Ectodermal cell (in vitro differentiated cells): ENCODE results near the gene PROM2.

Experiments used
- H3K27ac ChIP-seq: 2 replicates; pipeline ENCODE4 v1.7.0; 2013; ENCODE audit warnings: mild to moderate bottlenecking, low read depth, low read length; ENCODE audit not compliant: insufficient read depth, poor library complexity, severe bottlenecking
- H3K27me3 ChIP-seq: 2 replicates; pipeline ENCODE4 v1.7.0; 2013; ENCODE audit warnings: mild to moderate bottlenecking, low read length; ENCODE audit not compliant: insufficient read depth, control insufficient read depth, poor library complexity, severe bottlenecking
- H3K36me3 ChIP-seq: one replicate; pipeline ENCODE4 v1.7.0; 2013; ENCODE audit warnings: low read length; ENCODE audit not compliant: control insufficient read depth, insufficient read depth
- H3K4me1 ChIP-seq: one replicate; pipeline ENCODE4 v1.7.0; 2013; ENCODE audit warnings: low read length; ENCODE audit not compliant: control insufficient read depth, insufficient read depth
- H3K4me3 ChIP-seq: 2 replicates; pipeline ENCODE4 v1.7.0; 2013; ENCODE audit warnings: low read depth, low read length, control low read depth; ENCODE audit not compliant: insufficient read depth
- H3K9me3 ChIP-seq: 2 replicates; pipeline ENCODE4 v1.7.0; 2013; ENCODE audit warnings: mild to moderate bottlenecking, low read length, moderate library complexity; ENCODE audit not compliant: control insufficient read depth
- WGBS, 2 experiments: methylation state at CpG; one replicate each; pipeline ENCODE4 v1.1.7; 2013; ENCODE audit warnings: missing lambda C conversion rate in 2 of 2; 5-methylcytosine and 5-hydroxymethylcytosine counted together

The PROM2 gene

DNA sequence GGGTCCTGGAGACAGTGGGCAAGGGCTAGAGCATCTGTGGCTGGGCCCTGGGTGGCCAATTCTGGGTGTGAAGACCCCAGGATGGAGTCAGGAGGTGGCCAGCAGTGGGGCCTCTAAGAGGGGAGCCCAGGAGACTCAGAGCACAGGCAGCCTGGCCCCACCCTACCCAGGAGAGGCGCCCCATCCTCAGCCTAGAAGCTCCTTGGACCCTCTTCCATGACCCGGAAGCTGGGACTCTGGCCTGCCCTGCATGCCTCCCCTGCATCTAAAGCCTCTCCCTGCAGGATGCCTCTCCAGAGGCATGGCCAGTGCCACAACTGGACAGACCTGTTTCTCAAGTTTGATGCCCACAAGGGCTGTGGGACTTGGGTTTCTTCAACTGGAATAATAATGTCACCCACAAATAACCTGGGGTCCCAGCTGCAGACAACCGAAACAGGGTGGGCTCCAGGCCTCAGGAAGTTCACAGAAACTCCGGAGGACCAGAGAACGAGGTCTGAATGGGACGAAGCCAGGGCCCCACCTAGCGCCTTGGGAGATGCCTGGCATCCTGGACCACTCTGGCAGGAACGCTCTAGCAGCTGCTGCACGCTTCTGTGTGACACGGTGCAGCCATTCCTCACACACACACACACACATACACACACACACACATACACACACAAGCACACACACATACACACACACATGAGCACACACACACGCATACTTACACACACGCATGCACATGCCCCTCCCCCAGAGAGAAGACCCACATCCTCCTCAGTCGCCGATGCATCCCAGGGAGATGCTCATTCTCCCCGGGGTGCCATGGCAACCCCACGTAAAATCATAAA lies 39.3 kb downstream of the PROM2 start:
- Histone ChIP-seq H3K36me3 (no peaks in the 10 kb centered on the region), H3K9me3 (no peaks in the 10 kb centered on the region), H3K4me3 (no peak overlapping the region), H3K27me3 (no peaks in the 10 kb centered on the region), H3K27ac (no peak overlapping the region), H3K4me1 (peaks cover 12% of the 10 kb centered on the region)
- 93% methylated on average over 16 of the region's 16 CpGs for WGBS, 2 experiments

DNA sequence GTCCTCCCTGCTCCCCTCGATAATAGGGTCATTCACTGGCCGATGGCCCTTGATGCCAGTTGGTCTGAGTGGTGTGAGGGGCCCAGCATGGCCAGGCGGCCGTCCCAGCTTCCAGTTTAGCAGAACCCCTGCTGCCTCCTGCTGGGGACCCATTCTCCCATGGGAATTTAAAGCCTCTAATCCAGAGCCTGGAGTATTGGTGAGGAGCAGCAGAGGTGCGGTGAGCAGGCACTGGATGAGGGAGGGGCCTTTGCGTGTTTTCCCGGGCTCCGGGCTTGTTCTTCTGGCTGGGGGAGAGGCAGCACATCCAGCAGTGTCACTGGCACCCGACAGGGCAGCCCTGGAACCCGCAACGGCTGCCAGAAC lies 40.3 kb downstream of the PROM2 start:
- 84 to 89% methylated on average over 11 of the region's 11 CpGs for WGBS, 2 experiments
- no peaks in the 10 kb centered on the region for H3K9me3 ChIP-seq
- no peak overlapping the region for H3K4me3 ChIP-seq
- H3K27ac ChIP-seq = no peak overlapping the region
- no peaks in the 10 kb centered on the region for H3K27me3 ChIP-seq
- H3K4me1 ChIP-seq = peaks cover 12% of the 10 kb centered on the region
- H3K36me3 ChIP-seq = no peaks in the 10 kb centered on the region

DNA sequence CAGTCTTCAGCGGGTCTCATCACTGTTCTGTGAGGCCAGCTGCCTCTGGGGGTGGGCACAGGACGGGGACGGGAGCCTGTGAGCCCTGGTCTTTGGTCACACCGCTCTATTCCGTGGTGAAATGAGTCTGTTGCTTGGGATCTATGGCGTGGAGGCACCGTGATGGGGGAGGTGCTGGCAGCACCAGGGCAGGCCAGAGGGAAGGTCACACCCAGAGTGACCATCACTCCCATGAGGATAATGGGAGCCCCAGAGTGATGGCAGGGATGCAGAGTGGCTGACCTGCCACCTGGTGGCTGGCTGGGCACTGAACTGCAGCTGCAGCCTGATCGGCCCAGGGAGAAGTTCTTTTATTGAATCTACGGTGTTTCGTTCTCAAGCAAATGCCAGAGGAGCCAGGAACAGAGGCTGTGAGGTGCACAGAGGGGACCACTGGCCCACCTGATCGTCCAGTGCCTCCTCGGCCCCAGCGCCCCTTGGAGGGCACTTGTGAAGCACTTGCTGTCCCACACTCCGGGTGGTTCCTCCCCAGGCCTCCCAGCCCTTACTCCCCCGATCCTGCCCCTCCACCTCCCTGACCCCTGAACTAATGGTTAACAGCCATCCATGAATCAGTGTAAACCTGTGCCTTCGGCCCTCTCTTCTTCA lies 40.8 kb downstream of the PROM2 start:
- Histone ChIP-seq H3K9me3 (no peaks in the 10 kb centered on the region), H3K4me1 (peaks cover 12% of the 10 kb centered on the region), H3K27me3 (no peaks in the 10 kb centered on the region), H3K27ac (no peak overlapping the region), H3K36me3 (no peaks in the 10 kb centered on the region), H3K4me3 (no peak overlapping the region)
- WGBS, 2 experiments = 77 to 80% methylated on average over 16 of the region's 16 CpGs

DNA sequence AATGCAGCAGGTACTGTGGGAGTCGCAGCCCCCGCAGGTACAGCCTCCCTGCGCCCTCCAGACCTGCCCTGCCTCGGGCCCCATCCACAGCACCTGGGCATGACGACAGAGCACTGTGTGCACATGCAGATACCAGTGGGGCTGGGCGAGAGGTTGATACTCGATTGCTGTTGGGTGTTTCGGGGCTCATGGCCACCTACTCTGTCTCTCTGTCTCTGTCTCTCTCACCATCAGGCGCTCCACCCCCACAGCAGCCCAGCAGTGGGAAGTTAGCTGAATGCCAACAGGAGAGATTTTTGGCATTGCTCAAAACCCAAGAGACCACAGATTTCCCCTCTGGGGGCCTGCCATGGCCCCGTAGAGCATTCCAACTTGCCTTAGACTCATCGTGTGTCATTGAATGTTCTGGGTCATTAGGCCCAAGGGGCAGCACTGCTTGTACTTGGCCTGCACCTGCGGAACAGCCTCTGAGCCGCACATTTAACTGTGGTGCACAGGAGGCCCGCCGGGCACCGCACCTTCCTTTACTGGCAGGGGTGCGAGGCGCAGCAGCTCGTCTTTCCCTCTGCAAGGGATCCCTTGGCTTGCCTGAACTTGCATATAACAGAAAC lies 41.7 kb downstream of the PROM2 start:
- no peak overlapping the region for H3K4me3 ChIP-seq
- no peak overlapping the region for H3K27ac ChIP-seq
- 91% methylated on average over 19 of the region's 19 CpGs for WGBS, 2 experiments
- H3K36me3 ChIP-seq = no peaks in the 10 kb centered on the region
- peaks cover 12% of the 10 kb centered on the region for H3K4me1 ChIP-seq
- H3K27me3 ChIP-seq = no peaks in the 10 kb centered on the region
- no peaks in the 10 kb centered on the region for H3K9me3 ChIP-seq

GRCh38 chr2:95316466-95317122 lies 42.3 kb downstream of the PROM2 start:
- WGBS, 2 experiments = 85 to 89% methylated on average over 8 of the region's 8 CpGs
- no peaks in the 10 kb centered on the region for H3K27me3 ChIP-seq

DNA sequence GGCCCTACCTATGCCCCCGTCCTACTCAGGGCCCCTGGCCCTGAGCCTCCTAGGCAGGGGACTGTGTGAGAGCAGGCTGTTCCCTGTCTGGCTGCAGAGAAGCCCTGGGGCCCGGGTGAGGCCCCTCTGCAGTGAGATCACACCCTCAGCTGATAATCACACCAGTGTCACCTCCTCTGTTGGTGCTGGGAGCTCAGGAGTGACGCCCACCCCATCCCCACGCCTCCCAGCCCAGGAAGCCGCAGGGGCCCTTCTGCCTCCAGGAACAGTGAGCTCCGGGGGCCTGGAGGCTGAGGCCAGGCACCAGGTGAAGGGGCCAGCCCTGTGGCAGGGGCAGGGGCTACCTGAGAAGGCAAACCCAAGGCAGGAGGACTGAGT lies 42.9 kb downstream of the PROM2 start:
- Histone ChIP-seq H3K27me3 (no peaks in the 10 kb centered on the region), H3K4me3 (no peak overlapping the region), H3K27ac (no peak overlapping the region), H3K36me3 (no peaks in the 10 kb centered on the region), H3K9me3 (no peaks in the 10 kb centered on the region), H3K4me1 (peaks cover 12% of the 10 kb centered on the region)
- 66% methylated on average over 6 of the region's 6 CpGs for WGBS, 2 experiments

More at GRCh38 chr2:95316466-95317122, 42.3 kb downstream of the PROM2 start:
- Histone ChIP-seq H3K9me3 (no peaks in the 10 kb centered on the region), H3K36me3 (no peaks in the 10 kb centered on the region), H3K4me1 (peaks cover 12% of the 10 kb centered on the region), H3K4me3 (no peak overlapping the region), H3K27ac (no peak overlapping the region)

GRCh38 chr2:95317665-95318425 lies 43.6 kb downstream of the PROM2 start:
- no peak overlapping the region for H3K27ac ChIP-seq
- 92 to 95% methylated on average over 9 to 11 of the region's 12 CpGs for WGBS, 2 experiments
- H3K36me3 ChIP-seq = no peaks in the 10 kb centered on the region
- no peak overlapping the region for H3K4me3 ChIP-seq
- no peaks in the 10 kb centered on the region for H3K27me3 ChIP-seq
- no peaks in the 10 kb centered on the region for H3K9me3 ChIP-seq
- H3K4me1 ChIP-seq = peaks cover 12% of the 10 kb centered on the region

DNA sequence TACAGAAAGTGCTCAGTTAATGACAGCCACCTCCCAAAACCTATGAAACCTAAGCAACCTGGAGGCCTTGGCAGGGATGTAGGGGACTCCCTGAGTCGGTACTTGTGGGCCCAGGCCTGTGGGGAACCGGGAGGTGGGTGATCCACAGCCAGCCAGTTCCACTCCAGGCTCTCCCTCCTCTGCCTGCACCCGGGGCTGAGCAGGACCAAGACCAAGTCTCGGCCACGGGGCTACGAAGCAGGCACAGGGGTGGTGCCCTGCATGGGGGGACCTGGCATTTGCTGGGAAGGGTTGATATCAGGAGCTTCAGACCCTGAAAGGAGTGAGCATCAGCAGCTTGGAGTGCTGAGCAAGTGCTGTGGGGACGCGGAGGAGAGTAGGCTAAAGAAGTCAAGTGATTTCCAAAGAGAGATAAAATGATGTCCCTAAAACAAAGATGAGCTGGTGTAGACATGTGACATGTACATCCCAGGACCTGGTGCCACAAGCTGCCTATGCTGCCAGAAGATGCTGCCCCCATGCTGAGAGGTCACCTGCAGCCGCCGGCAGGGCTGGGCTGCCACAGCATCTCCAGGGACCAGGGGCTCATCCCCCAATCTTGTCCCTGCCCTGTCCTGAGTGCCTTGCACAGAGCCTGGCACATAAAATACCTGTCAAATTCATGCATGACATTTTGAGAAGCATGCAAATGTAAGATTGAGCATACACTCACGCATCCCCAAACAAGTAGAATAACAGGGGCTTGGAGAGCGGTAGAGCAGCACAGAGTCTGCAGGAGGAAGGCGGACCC lies 44.4 kb downstream of the PROM2 start:
- H3K27ac ChIP-seq = no peak overlapping the region

More for the DNA sequence above, 44.4 kb downstream of the PROM2 start:
- no peak overlapping the region for H3K4me3 ChIP-seq
- 88 to 90% methylated on average over 13 of the region's 13 CpGs for WGBS, 2 experiments
- H3K27me3 ChIP-seq = no peaks in the 10 kb centered on the region
- no peaks in the 10 kb centered on the region for H3K9me3 ChIP-seq
- no peaks in the 10 kb centered on the region for H3K36me3 ChIP-seq
- H3K4me1 ChIP-seq = peaks cover 12% of the 10 kb centered on the region
